GM12878 (cell line): Measurements from ENCODE around the gene SMIM35. TPM values are rescaled to one million over a fixed set of nuclear protein-coding genes. Genes with fewer than 3 reads are reported as not detected.

Experiments used
- ATAC-seq: fragments of 200-7000 bp; cut with Tn5 transposase; 3 replicates; pipeline ENCODE4 v1.9.1; 2020; ENCODE audit warnings: mild to moderate bottlenecking, moderate library complexity
- BruUV-seq: library from RNA; stranded (reverse); fragments of 400-500 nt; replicated peaks from 2 replicates; lab custom pipeline; 2021; lab: Mats Ljungman, UMichigan
- CTCF ChIA-PET: fragments of 300-600 bp; sonication (Branson Sonifier 250); formaldehyde crosslinking; extraction: SDS; loops from one replicate; lab custom pipeline; 2021; ENCODE audit warnings: inconsistent platforms; lab: Yijun Ruan, JAX
- POLR2A ChIA-PET: fragments of 350-600 bp; formaldehyde crosslinking; extraction: SDS; loops from one replicate; lab custom pipeline; 2021; ENCODE audit warnings: inconsistent platforms; lab: Charles Lee
- RAD21 ChIA-PET: fragments of 300-600 bp; sonication (Branson Sonifier 250); formaldehyde crosslinking; loops from one replicate; lab custom pipeline; 2023; ENCODE audit warnings: antibody characterized with exemption; ENCODE audit not compliant: unreplicated experiment; lab: Charles Lee
- SMC1A ChIA-PET: fragments of 300-600 bp; sonication (Branson Sonifier 250); formaldehyde crosslinking; loops from one replicate; lab custom pipeline; 2023; ENCODE audit not compliant: unreplicated experiment, uncharacterized antibody; lab: Charles Lee
- DNase-seq: peaks from one replicate; pipeline ENCODE4 v3.0.0-alpha.2; 2011; ENCODE audit warnings: low read depth, low spot score
- FAIRE-seq: peaks from 3 replicates; lab custom pipeline; 2011; peaks lifted over from hg19 to GRCh38; lab: Jason Lieb, UNC
- H2AFZ ChIP-seq: 2 replicates; pipeline ENCODE4 v1.6.0; 2011; ENCODE audit warnings: low read depth, low read length, control low read depth; ENCODE audit not compliant: control insufficient read depth
- H3K27ac ChIP-seq: 2 replicates; pipeline ENCODE4 v1.5.1; 2011; ENCODE audit warnings: control low read depth; ENCODE audit not compliant: control insufficient read depth, insufficient read depth
- H3K27me3 ChIP-seq, 2 experiments: replicated peaks in 1 of 2; 2 replicates each; pipeline versions ENCODE4 v1.6.0 to v1.6.1; 2011; ENCODE audit warnings: low read length in 1 of 2; ENCODE audit not compliant: control insufficient read depth in 2 of 2, insufficient read depth in 2 of 2
- H3K36me3 ChIP-seq, 2 experiments: 2 replicates each; pipeline ENCODE4 v1.5.1; 2011; ENCODE audit warnings: low read length in 1 of 2; ENCODE audit not compliant: control insufficient read depth in 2 of 2, insufficient read depth in 2 of 2
- H3K4me1 ChIP-seq: 2 replicates; pipeline ENCODE4 v1.6.1; 2011; ENCODE audit warnings: mild to moderate bottlenecking, low read length, moderate library complexity, mixed read lengths; ENCODE audit not compliant: control insufficient read depth, insufficient read depth
- H3K4me2 ChIP-seq: 2 replicates; pipeline ENCODE4 v1.6.0; 2011; ENCODE audit warnings: control low read depth; ENCODE audit not compliant: control insufficient read depth, insufficient read depth
- H3K4me3 ChIP-seq: fragments of 200-600 bp; sonication (generic); 2 replicates; pipeline ENCODE4 v1.5.1; 2016
- H3K79me2 ChIP-seq: 2 replicates; pipeline ENCODE4 v1.6.0; 2011; ENCODE audit warnings: low read length; ENCODE audit not compliant: control insufficient read depth, insufficient read depth
- H3K9ac ChIP-seq: 2 replicates; pipeline ENCODE4 v1.8.0; 2011; ENCODE audit warnings: low read length, control low read depth, mixed read lengths; ENCODE audit not compliant: control insufficient read depth, insufficient read depth
- H3K9me3 ChIP-seq: replicated peaks from 3 replicates; pipeline ENCODE4 v1.5.1; 2011; ENCODE audit warnings: mild to moderate bottlenecking, low read length; ENCODE audit not compliant: control insufficient read depth, insufficient read depth
- H4K20me1 ChIP-seq: 2 replicates; pipeline ENCODE4 v1.6.0; 2011; ENCODE audit not compliant: control insufficient read depth, insufficient read depth
- POLR2A ChIP-seq: IDR thresholded peaks from 2 replicates; pipeline ENCODE4 v1.6.1; 2011; ENCODE audit warnings: low read depth, mild to moderate bottlenecking, low read length
- SMARCA5 ChIP-seq: fragments of 450-650 bp; IDR thresholded peaks from 2 replicates; pipeline ENCODE4 v1.6.1; 2017; ENCODE audit warnings: mild to moderate bottlenecking
- ZBTB4 ChIP-seq: fragments of 450-650 bp; formaldehyde crosslinking; IDR thresholded peaks from 2 replicates; pipeline ENCODE4 v1.4.0; 2022; ENCODE audit warnings: mild to moderate bottlenecking, moderate library complexity
- WGBS: methylation state at CpG from one replicate; pipeline ENCODE4 v1.1.6; 2016; ENCODE audit warnings: low lambda C conversion rate; ENCODE audit not compliant: insufficient replicate concordance, insufficient coverage; ENCODE audit errors: missing lambda C conversion rate; 5-methylcytosine and 5-hydroxymethylcytosine counted together
- in situ Hi-C: fragments of 300-500 bp; cut with MboI; formaldehyde crosslinking; loops from 9 replicates; pipeline ENCODE4 v1.14.3; 2018; ENCODE audit warnings: mixed read lengths
- intact Hi-C: fragments of 100-400 bp; cut with micrococcal nuclease; formaldehyde crosslinking; loops from one replicate; pipeline ENCODE4 v1.14.2; 2022; ENCODE audit not compliant: unreplicated experiment
- polyA plus RNA-seq, 11 experiments: library from polyadenylated mRNA; depleted of rRNA in 4 of 11; unstranded in 6 of 11; stranded (reverse) in 5 of 11; fragments of >200 nt; fragmentation: Nextera tagmentation in 4 of 11; fragmentation: Illumina TruSeq in 1 of 11; extraction: Ambion mirVana in 4 of 11; extraction: Trizol in 1 of 11; gene quantifications; 1 replicate in 1 of 11; 2 replicates in 10 of 11; pipeline versions ENCODE4 v1.2.1 to v1.2.3, GENCODE V29; 2011 to 2016; ENCODE audit warnings: inconsistent platforms in 2 of 11, missing spikeins in 2 of 11, low read depth in 1 of 11
- total RNA-seq, 4 experiments: library from RNA; depleted of rRNA in 3 of 4; stranded (reverse); fragments of >200 nt in 3 of 4; fragmentation: Illumina TruSeq in 1 of 4; extraction: Trizol in 1 of 4; gene quantifications; 2 replicates each; pipeline versions ENCODE4 v1.2.1 to v1.2.3, GENCODE V29; 2013 to 2021

The SMIM35 gene
- total and polyA plus RNA-seq, 10 of the 15 experiments (the other 5 are each of a cell fraction or from before 2014, with no cell fraction given): 0.02 to 1.1 (median 0.05) TPM; not detected in 5

DNA sequence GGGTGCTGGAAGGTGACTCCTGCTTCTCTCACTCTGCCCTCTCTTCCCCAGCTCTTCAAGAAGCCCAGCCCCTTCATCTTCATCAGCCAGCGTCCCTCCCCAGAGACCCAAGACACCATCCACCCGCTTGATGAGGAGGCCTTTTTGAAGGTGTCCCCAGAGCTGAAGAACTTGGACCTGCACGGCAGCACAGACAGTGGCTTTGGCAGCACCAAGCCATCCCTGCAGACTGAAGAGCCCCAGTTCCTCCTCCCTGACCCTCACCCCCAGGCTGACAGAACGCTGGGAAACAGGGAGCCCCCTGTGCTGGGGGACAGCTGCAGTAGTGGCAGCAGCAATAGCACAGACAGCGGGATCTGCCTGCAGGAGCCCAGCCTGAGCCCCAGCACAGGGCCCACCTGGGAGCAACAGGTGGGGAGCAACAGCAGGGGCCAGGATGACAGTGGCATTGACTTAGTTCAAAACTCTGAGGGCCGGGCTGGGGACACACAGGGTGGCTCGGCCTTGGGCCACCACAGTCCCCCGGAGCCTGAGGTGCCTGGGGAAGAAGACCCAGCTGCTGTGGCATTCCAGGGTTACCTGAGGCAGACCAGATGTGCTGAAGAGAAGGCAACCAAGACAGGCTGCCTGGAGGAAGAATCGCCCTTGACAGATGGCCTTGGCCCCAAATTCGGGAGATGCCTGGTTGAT, 88.0 kb downstream of the SMIM35 start:
- no peak overlapping the region for H2AFZ ChIP-seq
- H3K9me3 ChIP-seq: peaks cover 2% of the 10 kb centered on the region; the same call in 2 of the 3 replicates
- TF ChIP-seq SMARCA5 (0 out of 2 replicates have a peak, but pooled peaks have one; percentile 10), POLR2A (0 out of 2 replicates have a peak, but pooled peaks have one; percentile 17), ZBTB4 (CRISPR knock-in tag) (no peak)
- CTCF ChIA-PET: interaction anchor here (0.8 to 3.9 kb wide), 8 partner anchors 10 to 54 kb away, joined by 3 to 35 read pairs (median 5); partner anchors contain the start of gene IL10RA
- peak overlapping the region; percentile 61 for H3K27ac ChIP-seq
- intact Hi-C loops: loop anchor here (1.0 kb wide), 1 partner anchor 12 kb away; no protein-coding TSS in a partner anchor
- H3K4me1 ChIP-seq: peaks cover 60% of the 10 kb centered on the region
- WGBS: 45% methylated on average over 10 of the region's 10 CpGs
- DNase-seq (no peak), ATAC-seq (peak; percentile 1; the same call in 2 of the 3 replicates), FAIRE-seq (no peak)
- RAD21 ChIA-PET: interaction anchor here (0.8 to 3.2 kb wide), 9 partner anchors 10 to 54 kb away, joined by 3 to 37 read pairs (median 4); partner anchors contain the start of gene IL10RA
- no TSS peak for BruUV-seq
- H3K36me3 ChIP-seq: peaks cover 23% of the 10 kb centered on the region in 2 experiments
- POLR2A ChIA-PET: interaction anchor here (0.9 to 9.7 kb wide), 6 partner anchors 8 to 48 kb away, joined by 3 to 110 read pairs (median 6); partner anchors contain the start of gene IL10RA
- 0 out of 2 replicates have a peak overlapping the region, but pooled peaks have one; percentile 2 for H3K9ac ChIP-seq
- SMC1A ChIA-PET: interaction anchor here (0.7 to 19.0 kb wide), 11 partner anchors 5 to 181 kb away, joined by 3 to 280 read pairs (median 8); partner anchors contain the start of gene IL10RA
- no peak overlapping the region for H3K4me3 ChIP-seq
- no peaks in the 10 kb centered on the region for H4K20me1 ChIP-seq
- peak overlapping the region; percentile 68 for H3K4me2 ChIP-seq
- no peaks in the 10 kb centered on the region for H3K27me3 ChIP-seq
- no peaks in the 10 kb centered on the region for H3K79me2 ChIP-seq
- in situ Hi-C loops: no loop called here
